Endothelial cell of hepatic sinusoid (primary cell): ENCODE measurements around the gene FBXO45.
"Not testable (repeated sequence)": the region's sequence is repeated elsewhere in the genome, so short reads cannot be mapped to it uniquely, and the experiment has no call there.

ENCODE experiments used
- in situ Hi-C: cut with HindIII; loops from 2 replicates; pipeline ENCODE4 v1.10.0; 2017; ENCODE audit warnings: low sequenced_read_pairs

The FBXO45 gene

DNA sequence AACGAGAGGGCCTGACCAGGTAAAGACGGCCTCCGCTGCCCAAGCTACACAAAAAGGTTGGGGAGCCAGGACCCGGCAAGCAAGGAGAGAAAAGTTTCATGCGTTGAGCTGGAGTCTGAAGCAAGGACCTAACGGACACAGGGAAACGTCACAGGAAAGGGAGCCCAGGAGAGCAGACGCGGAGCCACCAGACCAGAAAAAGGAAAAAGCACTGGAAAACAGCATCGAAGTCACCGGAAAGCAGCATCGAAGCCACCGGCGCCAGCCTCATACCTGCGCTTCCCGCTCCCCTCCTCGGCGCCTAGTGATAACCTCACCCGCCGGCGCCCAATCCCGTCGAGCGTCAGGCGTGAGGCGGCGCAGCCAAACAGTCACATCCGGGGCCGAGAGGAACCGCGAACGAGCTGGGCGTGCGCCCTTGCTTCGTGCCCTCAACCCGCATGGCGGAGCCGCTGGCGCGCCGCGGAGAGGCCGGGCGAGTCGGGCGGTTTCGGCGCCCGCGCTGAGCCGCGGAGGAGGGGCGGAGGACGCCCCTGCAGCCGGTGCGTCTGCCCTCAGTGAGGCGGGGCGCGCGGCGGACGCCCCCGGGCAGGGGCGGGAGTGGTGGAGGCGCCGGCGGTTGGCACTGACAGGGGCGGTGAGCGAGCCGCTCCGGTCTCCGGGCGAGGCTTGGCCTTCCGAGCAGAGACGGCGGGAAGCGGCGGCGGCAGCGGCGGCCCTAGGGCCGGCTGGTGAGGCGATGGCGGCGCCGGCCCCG, at the start of gene FBXO45, which contains the start of gene WDR53:
Gene FBXO45 (plus strand): TSS at position 415 of the 757 bp plus-strand sequence. CDS start 325 bp downstream, at position 740.
Gene WDR53 (minus strand): TSS at position 309 of the 757 bp plus-strand sequence. CDS start 7,079 bp downstream, outside the sequence.
- in situ Hi-C loops, result no loop called here

DNA sequence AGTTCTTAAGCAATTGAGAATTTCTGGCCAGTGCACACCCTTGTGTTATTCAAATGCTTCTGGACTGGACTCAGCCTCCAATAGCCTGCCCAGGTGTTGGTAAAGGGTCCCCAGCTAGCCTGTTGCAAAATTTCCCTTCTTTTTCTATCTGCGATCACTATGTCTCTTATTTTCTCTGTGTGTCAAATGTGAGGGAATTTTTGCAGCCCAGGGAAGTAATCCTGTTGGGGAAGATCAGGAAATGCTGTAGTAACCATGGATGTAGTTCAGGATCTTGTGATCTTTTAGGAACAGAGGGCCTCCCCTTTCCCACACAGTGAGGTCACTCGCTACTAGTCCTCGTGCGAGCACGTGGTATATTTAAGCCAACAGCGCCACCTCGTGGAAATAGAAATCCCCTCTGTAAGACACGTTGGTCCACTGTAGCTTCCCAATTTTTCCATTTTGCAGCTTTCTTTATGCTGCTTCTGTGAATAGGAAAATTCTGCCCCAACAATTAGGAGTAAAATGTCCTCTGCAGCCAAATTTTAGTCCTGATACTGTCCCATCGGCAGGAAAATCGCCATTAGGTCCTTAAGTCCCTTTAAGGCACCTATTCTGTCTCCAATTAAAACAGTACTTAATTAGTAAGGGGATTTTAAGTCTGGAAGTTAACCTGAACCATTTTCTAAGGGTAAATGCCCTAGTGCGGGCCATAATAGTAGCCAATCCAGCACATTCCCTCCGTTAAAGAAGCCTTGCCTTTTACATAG, 49.3 kb upstream of the FBXO45 start:
- in situ Hi-C loops, result loop anchor here (10.0 kb wide), 1 partner anchor 366 kb away; no protein-coding TSS in a partner anchor

GRCh38 chr3:196519718-196520082, 48.8 kb upstream of the FBXO45 start:
- in situ Hi-C loops, result loop anchor here (5.0 to 10.0 kb wide), 2 partner anchors 267 to 365 kb away; no protein-coding TSS in a partner anchor

GRCh38 chr3:196521291-196521690, 47.2 kb upstream of the FBXO45 start:
- in situ Hi-C loops, result loop anchor here (5.0 kb wide), 1 partner anchor 269 kb away; no protein-coding TSS in a partner anchor

GRCh38 chr3:196523841-196524240, 44.6 kb upstream of the FBXO45 start:
- in situ Hi-C loops, result loop anchor here (5.0 kb wide), 1 partner anchor 272 kb away; no protein-coding TSS in a partner anchor

DNA sequence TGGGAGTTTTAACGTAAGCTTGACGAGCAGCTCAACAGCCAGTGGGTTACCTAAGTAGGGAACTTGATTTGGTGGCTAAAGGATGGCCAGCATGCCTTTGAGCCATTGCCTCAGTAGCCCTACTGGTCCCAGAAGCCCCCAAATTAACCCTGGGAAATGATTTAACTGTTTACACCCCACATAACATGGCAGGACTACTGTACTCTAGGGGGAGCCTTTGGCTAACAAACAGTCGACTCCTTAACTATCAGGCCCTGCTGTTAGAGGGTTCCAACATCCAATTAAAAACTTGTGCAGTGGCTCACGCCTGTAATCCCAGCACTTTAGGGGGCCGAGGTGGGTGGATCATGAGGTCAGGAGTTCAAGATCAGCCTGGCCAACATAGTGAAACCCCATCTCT, 43.9 kb upstream of the FBXO45 start:
- in situ Hi-C loops, result loop anchor here (5.0 kb wide), 1 partner anchor 272 kb away; no protein-coding TSS in a partner anchor

DNA sequence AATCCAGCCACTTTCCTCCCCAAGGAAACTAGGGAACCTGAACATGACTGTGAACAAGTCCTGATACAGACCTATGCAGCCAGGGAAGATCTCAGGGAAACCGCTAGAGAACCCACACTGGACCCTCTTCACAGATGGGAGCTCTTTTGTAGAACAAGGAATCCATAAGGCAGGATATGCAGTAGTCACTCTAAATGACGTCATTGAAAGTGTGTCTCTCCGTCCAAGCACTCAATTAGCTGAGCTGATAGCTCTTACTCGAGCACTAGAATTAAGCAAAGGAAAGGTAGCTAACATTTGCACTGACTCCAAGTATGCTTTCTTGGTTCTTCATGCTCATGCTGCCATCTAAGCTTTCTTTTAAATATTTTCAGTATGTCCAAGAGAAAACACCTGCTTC, 43.3 kb upstream of the FBXO45 start:
- in situ Hi-C loops, result no loop called here

- in situ Hi-C loops, result no loop called here
Observed at GRCh38 chr3:196528639-196529233, 39.7 kb upstream of the FBXO45 start.

GRCh38 chr3:196531418-196531817, 37.0 kb upstream of the FBXO45 start:
- in situ Hi-C loops, result loop anchor here (5.0 kb wide), 2 partner anchors 76 to 156 kb away; no protein-coding TSS in a partner anchor

DNA sequence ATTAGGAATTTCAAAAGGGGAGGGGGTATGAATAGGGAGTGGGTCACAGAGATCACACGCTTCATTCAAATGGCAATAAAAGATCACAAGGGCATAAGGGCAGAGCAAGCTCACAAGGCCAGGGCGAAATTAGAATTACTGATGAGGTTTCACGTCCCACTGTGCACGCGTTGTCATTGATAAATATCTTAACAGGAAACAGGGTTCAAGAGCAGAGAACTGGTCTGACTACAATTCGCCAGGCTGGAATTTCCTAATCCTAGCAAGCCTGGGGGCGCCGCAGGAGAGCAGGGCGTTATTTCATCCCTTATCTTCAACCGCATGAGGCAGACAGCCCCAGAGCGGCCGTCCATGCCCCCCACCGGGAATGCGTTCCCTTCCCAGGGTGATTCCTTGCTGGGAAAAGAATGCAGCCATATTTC, 35.2 kb upstream of the FBXO45 start:
- in situ Hi-C loops, result loop anchor here (5.0 kb wide), 2 partner anchors 74 to 154 kb away; no protein-coding TSS in a partner anchor

DNA sequence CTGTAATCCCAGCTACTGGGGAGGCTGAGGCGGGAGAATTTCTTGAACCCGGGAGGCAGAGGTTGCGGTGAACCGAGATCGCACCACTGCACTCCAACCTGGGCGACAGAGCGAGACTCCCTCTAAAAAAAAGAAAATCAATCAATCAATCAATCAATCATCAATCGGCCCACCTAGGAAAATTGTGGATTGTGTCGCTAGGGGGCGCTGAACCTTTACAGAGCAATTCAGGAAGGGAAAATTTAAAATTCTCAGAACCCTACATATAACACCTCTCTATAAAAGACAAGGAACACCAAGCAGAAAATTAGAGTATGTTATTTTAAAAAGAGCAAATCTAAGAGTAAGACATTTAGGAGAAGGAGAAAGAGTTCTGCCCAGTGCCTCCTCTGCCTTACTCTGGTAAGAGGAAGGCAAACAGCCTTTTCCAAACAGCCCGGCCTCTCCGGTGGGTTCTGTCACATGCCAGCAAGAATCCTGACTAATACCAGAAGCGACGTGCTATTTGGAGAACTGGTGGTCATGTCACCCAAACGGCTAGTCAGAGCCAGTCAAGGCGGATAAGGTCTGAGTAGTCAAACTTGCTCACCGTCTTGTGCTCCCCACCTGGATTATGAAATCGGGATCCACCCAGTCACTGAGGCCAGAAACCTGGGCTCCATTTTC, 31.0 kb upstream of the FBXO45 start:
- in situ Hi-C loops, result no loop called here

DNA sequence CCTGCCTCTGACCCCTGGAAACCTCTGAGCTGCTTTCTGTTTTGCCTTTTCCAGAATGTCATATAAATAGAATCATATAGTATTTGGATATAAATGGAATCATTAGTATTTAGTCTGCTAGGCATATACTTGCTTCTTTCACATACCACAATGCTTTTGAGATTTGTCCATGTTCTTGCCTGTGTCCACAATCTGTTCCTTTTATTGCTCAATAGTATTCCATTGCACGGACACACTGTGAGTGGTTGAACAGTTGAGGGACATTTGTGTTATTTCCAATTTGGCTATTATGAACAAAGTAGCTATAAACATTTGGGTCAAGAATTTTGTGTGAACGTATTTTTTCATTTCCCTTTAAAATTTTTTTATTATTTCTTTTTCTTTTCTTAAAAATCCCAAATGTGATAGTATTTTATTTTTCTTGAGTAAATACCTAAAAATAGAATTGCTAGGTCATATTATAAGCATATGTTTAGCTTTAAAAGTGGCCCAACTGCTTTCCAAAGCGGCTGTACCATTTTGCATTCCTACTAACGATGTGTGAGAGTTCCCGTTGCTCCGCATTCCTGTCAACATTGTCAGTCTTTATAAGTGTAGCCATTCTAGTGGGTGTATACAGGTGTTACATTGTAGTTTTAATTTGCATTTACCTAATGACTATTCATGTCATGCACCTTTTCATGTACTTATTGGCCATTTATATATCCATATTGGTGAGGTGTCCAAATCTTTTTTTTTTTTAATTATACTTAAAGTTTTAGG, 26.6 kb upstream of the FBXO45 start:
- in situ Hi-C loops, result no loop called here

- in situ Hi-C loops, result no loop called here
Observed at GRCh38 chr3:196544491-196544992, 23.9 kb upstream of the FBXO45 start.

DNA sequence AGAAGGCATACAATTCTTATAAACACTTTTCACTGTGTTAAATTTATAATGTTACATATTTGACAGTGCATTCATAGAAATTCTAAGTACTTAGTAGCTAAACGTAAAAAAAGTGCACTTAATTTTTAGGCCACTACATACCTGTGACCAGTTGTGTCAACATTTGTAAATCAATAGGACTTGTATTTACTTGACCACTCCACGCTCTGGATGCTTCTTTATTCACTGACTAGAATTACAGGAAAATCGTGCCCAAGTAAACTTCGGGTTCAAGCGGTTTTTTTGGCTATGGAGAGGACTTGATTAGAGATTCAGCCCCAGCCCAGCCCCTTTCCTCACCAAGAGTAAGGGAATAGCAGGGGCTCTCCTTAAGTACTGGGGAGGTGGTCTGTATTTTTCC, 21.9 kb upstream of the FBXO45 start:
- in situ Hi-C loops, result no loop called here

DNA sequence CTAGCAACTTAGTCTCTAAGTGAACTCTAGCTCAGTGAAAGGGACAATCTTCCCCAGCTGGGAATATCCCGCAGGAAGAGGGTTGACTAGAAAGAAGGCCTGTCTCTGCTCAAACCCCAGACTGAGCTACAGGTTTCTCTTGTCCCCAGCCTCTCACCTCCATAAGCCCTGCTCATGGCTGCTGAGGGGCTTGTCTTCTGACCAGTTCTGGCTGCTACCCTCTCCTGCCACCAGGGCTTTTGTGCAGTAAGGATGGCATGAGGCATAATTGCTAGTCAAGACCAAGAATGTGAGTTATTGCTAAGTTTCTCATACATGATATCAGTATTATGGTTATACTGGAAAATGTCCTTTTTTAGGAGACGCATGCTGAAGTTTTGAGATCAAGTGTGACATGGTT, 21.4 kb upstream of the FBXO45 start:
- in situ Hi-C loops, result no loop called here

DNA sequence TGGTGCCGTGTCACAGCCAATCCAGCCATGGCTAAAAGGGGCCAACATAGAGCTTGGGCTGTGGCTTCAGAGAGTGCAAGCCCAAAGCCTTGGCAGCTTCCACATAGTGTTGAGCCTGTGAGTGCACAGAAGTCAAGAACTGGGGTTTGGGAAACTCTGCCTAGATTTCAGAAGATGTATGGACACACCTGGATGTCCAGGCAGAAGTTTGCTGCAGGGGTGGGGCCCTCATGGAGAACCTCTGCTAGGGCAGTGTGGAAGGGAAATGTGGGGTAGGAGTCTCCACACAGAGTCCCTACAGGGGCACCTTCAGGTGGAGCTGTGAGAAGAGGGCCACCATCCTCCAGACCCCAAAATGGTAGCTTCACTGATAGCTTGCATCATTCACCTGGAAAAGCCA, 19.1 kb upstream of the FBXO45 start:
- in situ Hi-C loops, result not testable (repeated sequence)

DNA sequence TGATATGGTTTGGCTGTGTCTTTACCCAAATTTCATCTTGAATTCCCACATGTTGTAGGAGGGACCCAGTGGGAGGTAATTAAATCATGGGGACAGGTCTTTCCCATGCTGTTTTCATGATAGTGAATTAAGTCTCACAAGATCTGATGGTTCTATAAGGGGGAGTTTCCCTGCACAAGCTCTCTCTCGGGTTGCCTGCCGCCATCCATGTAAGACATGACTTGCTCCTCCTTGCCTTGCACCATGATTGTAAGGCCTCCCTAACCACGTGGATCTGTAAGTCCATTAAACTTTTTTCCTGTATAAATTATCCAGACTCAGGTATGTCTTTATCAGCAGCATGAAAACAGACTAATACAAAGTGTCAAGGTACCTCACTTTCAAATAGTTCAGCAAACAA, 18.3 kb upstream of the FBXO45 start:
- in situ Hi-C loops, result not testable (repeated sequence)

DNA sequence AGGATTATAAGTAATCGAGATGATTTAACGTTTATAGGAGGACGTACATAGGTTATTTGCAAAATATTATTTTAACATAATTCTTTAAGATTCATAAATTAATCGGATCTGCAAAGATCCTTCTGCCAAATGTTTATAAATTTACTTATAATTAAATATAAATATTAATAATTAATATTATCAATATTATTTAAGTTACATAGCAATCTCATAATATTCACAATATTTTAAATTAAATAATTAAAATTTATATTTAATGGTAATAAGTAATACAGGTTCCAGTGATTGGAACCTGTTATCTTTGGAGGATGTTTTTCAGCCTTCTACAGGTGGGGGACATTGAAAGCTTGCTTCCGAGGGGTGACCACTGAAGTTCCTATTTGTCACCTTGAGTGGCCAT, 16.2 kb upstream of the FBXO45 start:
- in situ Hi-C loops, result no loop called here

DNA sequence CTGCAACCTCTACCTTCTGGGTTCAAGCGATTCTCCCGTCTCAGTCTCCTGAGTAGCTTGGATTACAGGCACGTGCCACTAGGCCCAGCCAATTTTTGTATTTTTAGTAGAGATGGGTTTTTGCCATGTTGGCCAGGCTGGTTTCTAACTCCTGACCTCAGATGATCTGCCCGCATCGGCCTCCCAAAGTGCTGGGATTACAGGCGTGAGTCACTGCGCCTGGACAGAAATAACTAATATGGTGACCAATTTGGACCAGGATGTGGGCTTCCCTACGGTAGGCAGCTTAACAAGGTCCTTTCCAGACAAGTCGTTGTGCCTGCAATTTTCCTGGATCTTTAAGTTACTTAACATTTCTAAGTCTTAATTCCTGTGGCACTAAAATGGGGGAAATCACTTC, 14.9 kb upstream of the FBXO45 start:
- in situ Hi-C loops, result no loop called here

GRCh38 chr3:196554205-196554604, 14.3 kb upstream of the FBXO45 start:
- in situ Hi-C loops, result no loop called here
